AG04450 (cell line): ENCODE data around the gene RTTN. TPM values are rescaled to one million over a fixed set of nuclear protein-coding genes. Genes with fewer than 3 reads are reported as not detected.

ENCODE experiments used
- CTCF ChIA-PET: fragments of 300-600, 350-600 bp; formaldehyde crosslinking; extraction: SDS; loops from one replicate; lab custom pipeline; 2022; ENCODE audit warnings: antibody characterized with exemption, inconsistent platforms; lab: Charles Lee
- POLR2A ChIA-PET: fragments of 350-600 bp; formaldehyde crosslinking; extraction: SDS; loops from one replicate; lab custom pipeline; 2021; ENCODE audit warnings: antibody characterized with exemption, inconsistent platforms; lab: Yijun Ruan, JAX
- DNase-seq: peaks from one replicate; pipeline ENCODE4 v3.0.0-alpha.2; 2011; ENCODE audit warnings: low read depth, low spot score
- H3K27ac ChIP-seq: one replicate; pipeline ENCODE4 v1.5.1; 2012; ENCODE audit warnings: low read depth, low read length, control low read depth
- H3K27me3 ChIP-seq: one replicate; pipeline ENCODE4 v1.6.0; 2012; ENCODE audit warnings: low read length; ENCODE audit not compliant: control insufficient read depth, insufficient read depth
- H3K4me3 ChIP-seq: 2 replicates; pipeline ENCODE4 v1.5.1; 2011; ENCODE audit warnings: mild to moderate bottlenecking, low read depth, low read length, control low read depth
- H3K9me3 ChIP-seq: 2 replicates; pipeline ENCODE4 v1.5.1; 2012; ENCODE audit warnings: low read length; ENCODE audit not compliant: control insufficient read depth, insufficient read depth
- CTCF ChIP-seq: IDR thresholded peaks from 2 replicates; pipeline ENCODE4 v1.5.1; 2011; ENCODE audit warnings: low read depth, low read length, control low read depth, inconsistent platforms
- polyA plus RNA-seq: library from polyadenylated mRNA; depleted of rRNA; stranded (reverse); fragments of >200 nt; gene quantifications from 2 replicates; pipeline ENCODE4 v1.2.3, GENCODE V29; 2011

Gene RTTN
- polyA plus RNA-seq, 1 experiment = 4.6 TPM

- POLR2A ChIA-PET = interaction anchor here (0.7 kb wide), 1 partner anchor 272 kb away, joined by 8 read pairs; no protein-coding TSS in a partner anchor
- Histone ChIP-seq H3K27ac (no peak overlapping the region), H3K9me3 (no peaks in the 10 kb centered on the region), H3K4me3 (no peak overlapping the region), H3K27me3 (no peaks in the 10 kb centered on the region)
- no peak for TF ChIP-seq CTCF
- CTCF ChIA-PET = interaction anchor here (0.7 to 1.6 kb wide), 9 partner anchors 20 to 315 kb away, joined by 3 to 21 read pairs (median 5); no protein-coding TSS in a partner anchor
- no peak for DNase-seq
Observed at GRCh38 chr18:70175216-70175615, 30.3 kb downstream of the RTTN start.

- CTCF ChIA-PET = interaction anchor here (0.7 to 4.2 kb wide), 11 partner anchors 12 to 319 kb away, joined by 3 to 154 read pairs (median 6); no protein-coding TSS in a partner anchor
- peak; percentile 63 for TF ChIP-seq CTCF
- no peak for DNase-seq
- Histone ChIP-seq H3K4me3 (no peak overlapping the region), H3K27ac (no peak overlapping the region), H3K27me3 (no peaks in the 10 kb centered on the region), H3K9me3 (no peaks in the 10 kb centered on the region)
- POLR2A ChIA-PET = no interaction called here
Observed at GRCh38 chr18:70172225-70172624, 33.3 kb downstream of the RTTN start.

- Histone ChIP-seq H3K4me3 (no peak overlapping the region), H3K27me3 (no peaks in the 10 kb centered on the region), H3K9me3 (no peaks in the 10 kb centered on the region), H3K27ac (no peak overlapping the region)
- no peak for DNase-seq
- CTCF ChIA-PET = interaction anchor here (0.6 to 4.2 kb wide), 6 partner anchors 26 to 322 kb away, joined by 3 to 154 read pairs (median 6); no protein-coding TSS in a partner anchor
- POLR2A ChIA-PET = no interaction called here
- TF ChIP-seq CTCF = no peak
Observed at GRCh38 chr18:70169747-70170146, 35.7 kb downstream of the RTTN start.

GRCh38 chr18:70166668-70167067 lies 38.8 kb downstream of the RTTN start:
- Histone ChIP-seq H3K9me3 (no peaks in the 10 kb centered on the region), H3K4me3 (no peak overlapping the region), H3K27me3 (no peaks in the 10 kb centered on the region), H3K27ac (no peak overlapping the region)
- ChIA-PET CTCF (interaction anchor here (1.2 to 3.9 kb wide), 4 partner anchors 29 to 325 kb away, joined by 5 to 19 read pairs (median 6); no protein-coding TSS in a partner anchor), POLR2A (interaction anchor here (1.0 kb wide), 1 partner anchor 12 kb away, joined by 5 read pairs; no protein-coding TSS in a partner anchor)
- DNase-seq = no peak
- no peak for TF ChIP-seq CTCF

GRCh38 chr18:70165936-70166335 lies 39.6 kb downstream of the RTTN start:
- Histone ChIP-seq H3K27ac (no peak overlapping the region), H3K4me3 (no peak overlapping the region), H3K9me3 (no peaks in the 10 kb centered on the region), H3K27me3 (no peaks in the 10 kb centered on the region)
- CTCF ChIA-PET = interaction anchor here (1.2 to 3.9 kb wide), 4 partner anchors 268 to 326 kb away, joined by 3 to 19 read pairs (median 5); no protein-coding TSS in a partner anchor
- POLR2A ChIA-PET = no interaction called here
- no peak for TF ChIP-seq CTCF
- DNase-seq = no peak
